Body of pancreas (tissue), 4 donors: ENCODE results near the gene WNK4. TPM values are rescaled to one million over a fixed set of nuclear protein-coding genes. Genes with fewer than 3 reads are reported as not detected.
A peak's percentile ranks its signal among the peaks of the same experiment; 100 is the strongest.

Source experiments
- ATAC-seq: fragments of 150-250 bp; one replicate; pipeline ENCODE4 v1.9.1; 2016
- DNase-seq, 4 donors: peaks; one replicate each; pipeline ENCODE4 v3.0.0-alpha.2; 2019
- H3K27ac ChIP-seq, 4 donors: fragments of 200-600 bp; sonication (generic); 1 replicate in 3 of 4; 2 replicates in 1 of 4; pipeline versions ENCODE4 v1.5.1 to v1.6.1; 2016 to 2019; ENCODE audit warnings: mild to moderate bottlenecking in 1 of 4, mixed read lengths in 1 of 4, moderate library complexity in 1 of 4
- H3K27me3 ChIP-seq, 2 donors: fragments of 200-600 bp; sonication (generic); one replicate each; pipeline ENCODE4 v1.6.0; 2016; ENCODE audit warnings: mild to moderate bottlenecking in 1 of 2
- H3K36me3 ChIP-seq, 2 donors: fragments of 200-600 bp; sonication (generic); replicated peaks in 1 of 2; 2 replicates each; pipeline ENCODE4 v1.5.1; 2016; ENCODE audit warnings: low read depth in 2 of 2; ENCODE audit not compliant: insufficient read depth in 1 of 2
- H3K4me1 ChIP-seq: fragments of 200-600 bp; sonication (generic); one replicate; pipeline ENCODE4 v1.6.0; 2016
- H3K4me3 ChIP-seq, 2 donors: fragments of 200-600 bp; sonication (generic); 1 replicate in 1 of 2; 2 replicates in 1 of 2; pipeline ENCODE4 v1.5.1; 2016 to 2019
- H3K9me3 ChIP-seq, 3 donors: fragments of 200-600 bp; sonication (generic); 1 replicate in 2 of 3; 2 replicates in 1 of 3; pipeline ENCODE4 v1.5.1; 2016
- POLR2A ChIP-seq, 3 donors: fragments of 450-650 bp; IDR thresholded peaks; one replicate each; pipeline ENCODE4 v1.6.1; 2016; ENCODE audit warnings: antibody characterized with exemption in 3 of 3, mild to moderate bottlenecking in 2 of 3
- whole genome bisulfite sequencing, 2 donors: methylation state at CpG; one replicate each; pipeline ENCODE4 v1.1.5; 2017; 5-methylcytosine and 5-hydroxymethylcytosine counted together
- intact Hi-C: fragments of 100-400 bp; cut with DNase I; formaldehyde crosslinking; loops from one replicate; pipeline ENCODE4 v1.15.1; 2023
- total RNA-seq, 2 donors: library from RNA; depleted of rRNA; stranded (reverse); fragments of >200 nt; gene quantifications; one replicate each; pipeline ENCODE4 v1.1.0, GENCODE V29; 2016
- TF ChIP-seq, protein P1 (sequence below), 7 experiments: fragments of 450-650 bp in 4 of 7; fragments of 200-600 bp in 3 of 7; sonication (generic) in 3 of 7; IDR thresholded peaks; one replicate each; pipeline ENCODE4 v1.5.1; 2016 to 2019; ENCODE audit warnings: antibody characterized with exemption in 7 of 7

The WNK4 gene
- total RNA-seq, 2 donors from 2014 or later = 0.26 TPM; not detected in 1

DNA sequence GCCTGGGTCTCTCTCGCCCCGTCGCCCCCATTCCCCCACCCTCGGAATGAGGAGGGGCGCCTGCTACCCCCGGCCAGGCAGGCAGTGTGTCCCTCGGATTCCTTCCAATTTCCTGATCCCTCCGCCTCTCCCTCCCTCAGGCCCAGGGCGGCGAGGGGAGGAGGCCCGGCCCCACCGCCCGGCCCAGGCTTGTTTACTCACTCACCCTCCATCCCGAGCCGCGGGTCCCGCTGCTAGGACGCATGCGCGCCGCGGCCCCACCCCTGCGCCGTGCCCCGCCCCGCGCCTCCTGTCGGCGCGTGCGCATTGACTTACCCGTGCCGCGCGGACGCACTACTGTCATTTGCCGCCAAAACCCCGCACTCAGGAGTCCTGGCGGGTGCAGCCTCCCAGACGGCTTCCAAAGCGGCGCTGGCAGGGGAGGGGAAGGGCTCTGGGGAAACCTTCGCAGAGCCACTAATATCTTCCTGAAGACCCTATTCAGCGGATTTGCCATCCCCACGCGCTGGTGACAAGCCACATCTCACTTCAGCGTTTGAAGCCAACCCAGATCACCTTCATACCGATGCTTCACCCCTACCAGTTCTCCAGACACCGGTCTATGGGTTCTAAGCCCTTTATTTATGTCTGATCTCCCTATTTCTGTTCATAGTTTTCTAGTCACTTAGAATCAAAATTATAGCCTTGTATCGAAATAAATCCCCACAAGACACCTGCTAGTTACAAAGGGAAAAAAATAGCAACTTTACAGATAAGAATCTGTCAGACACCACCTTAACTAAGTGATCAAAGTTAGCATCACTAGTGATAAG is 35.4 kb upstream of the WNK4 start, which contains the start of gene EZH1:
Gene EZH1, minus strand, starts transcription at position 235 of the 812 bp plus-strand sequence. CDS start 16,099 bp downstream, outside the sequence.
- intact Hi-C loops = no loop called here
- WGBS, 2 donors = 6 to 15% methylated on average over 21 to 30 of the region's 50 CpGs
- peak; percentile 96 for ATAC-seq
- peak within 1 kb of the TSS; percentile 28 to 37 for H3K4me3 ChIP-seq
- TF ChIP-seq, protein P1, sequence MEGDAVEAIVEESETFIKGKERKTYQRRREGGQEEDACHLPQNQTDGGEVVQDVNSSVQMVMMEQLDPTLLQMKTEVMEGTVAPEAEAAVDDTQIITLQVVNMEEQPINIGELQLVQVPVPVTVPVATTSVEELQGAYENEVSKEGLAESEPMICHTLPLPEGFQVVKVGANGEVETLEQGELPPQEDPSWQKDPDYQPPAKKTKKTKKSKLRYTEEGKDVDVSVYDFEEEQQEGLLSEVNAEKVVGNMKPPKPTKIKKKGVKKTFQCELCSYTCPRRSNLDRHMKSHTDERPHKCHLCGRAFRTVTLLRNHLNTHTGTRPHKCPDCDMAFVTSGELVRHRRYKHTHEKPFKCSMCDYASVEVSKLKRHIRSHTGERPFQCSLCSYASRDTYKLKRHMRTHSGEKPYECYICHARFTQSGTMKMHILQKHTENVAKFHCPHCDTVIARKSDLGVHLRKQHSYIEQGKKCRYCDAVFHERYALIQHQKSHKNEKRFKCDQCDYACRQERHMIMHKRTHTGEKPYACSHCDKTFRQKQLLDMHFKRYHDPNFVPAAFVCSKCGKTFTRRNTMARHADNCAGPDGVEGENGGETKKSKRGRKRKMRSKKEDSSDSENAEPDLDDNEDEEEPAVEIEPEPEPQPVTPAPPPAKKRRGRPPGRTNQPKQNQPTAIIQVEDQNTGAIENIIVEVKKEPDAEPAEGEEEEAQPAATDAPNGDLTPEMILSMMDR (IDR thresholded peaks at IDR 0.05) = peak in 4 of 7 experiments; percentile 26 to 38 (median 31)
- TF ChIP-seq POLR2A (IDR thresholded peaks at IDR 0.05) = peak; percentile 50 to 85 (median 76)
- no peaks in the 10 kb centered on the region for H3K27me3 ChIP-seq
- peak within 1 kb of the TSS; percentile 80 to 94 (median 88) for H3K27ac ChIP-seq
- peaks cover 28% of the 10 kb centered on the region for H3K4me1 ChIP-seq
- no peaks in the 10 kb centered on the region for H3K36me3 ChIP-seq
- DNase-seq = peak; percentile 89 to 93 (median 92)
- no peaks in the 10 kb centered on the region for H3K9me3 ChIP-seq

DNA sequence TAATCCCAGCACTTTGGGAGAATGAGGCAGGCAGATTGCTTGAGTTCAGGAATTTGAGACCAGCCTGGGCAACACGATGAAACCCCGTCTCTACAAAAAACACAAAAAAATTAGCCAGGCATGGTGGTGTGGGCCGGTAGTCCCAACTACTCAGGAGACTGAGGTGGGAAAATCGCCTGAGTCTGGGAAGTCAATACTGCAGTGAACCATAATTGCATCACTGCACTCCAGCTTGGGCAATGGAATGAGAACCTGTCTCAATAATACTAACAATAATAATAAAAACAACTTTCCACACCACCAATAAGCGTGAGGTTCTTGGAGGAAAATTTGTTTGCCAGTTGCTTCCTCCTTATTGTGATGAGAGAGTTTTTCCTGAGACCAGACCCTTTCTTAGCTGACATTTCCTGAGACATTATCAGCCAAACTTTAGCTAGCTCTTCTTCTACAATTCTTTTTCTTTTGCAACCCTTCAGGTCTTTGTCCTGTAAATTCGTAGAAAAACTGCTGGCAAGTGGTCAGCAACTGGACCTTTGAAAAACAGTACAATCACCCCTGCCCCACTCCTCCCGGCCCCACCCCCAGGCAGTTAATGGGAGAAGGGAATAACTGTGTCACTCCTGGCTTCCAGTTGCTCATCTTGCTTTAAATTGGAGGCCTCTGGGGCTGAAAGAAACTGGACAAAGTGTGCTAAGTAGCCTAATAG is 32.1 kb upstream of the WNK4 start:
- H3K36me3 ChIP-seq = no peaks in the 10 kb centered on the region
- no peak for DNase-seq
- ATAC-seq = no peak
- TF ChIP-seq, protein P1 (IDR thresholded peaks at IDR 0.05) = no peak
- no peak for TF ChIP-seq POLR2A (IDR thresholded peaks at IDR 0.05)
- intact Hi-C loops = no loop called here
- 40 to 46% methylated on average over 7 of the region's 7 CpGs for WGBS, 2 donors
- H3K27ac ChIP-seq = no peak overlapping the region
- H3K27me3 ChIP-seq = no peaks in the 10 kb centered on the region
- no peaks in the 10 kb centered on the region for H3K9me3 ChIP-seq
- no peak overlapping the region for H3K4me3 ChIP-seq
- H3K4me1 ChIP-seq = peaks cover 16% of the 10 kb centered on the region

DNA sequence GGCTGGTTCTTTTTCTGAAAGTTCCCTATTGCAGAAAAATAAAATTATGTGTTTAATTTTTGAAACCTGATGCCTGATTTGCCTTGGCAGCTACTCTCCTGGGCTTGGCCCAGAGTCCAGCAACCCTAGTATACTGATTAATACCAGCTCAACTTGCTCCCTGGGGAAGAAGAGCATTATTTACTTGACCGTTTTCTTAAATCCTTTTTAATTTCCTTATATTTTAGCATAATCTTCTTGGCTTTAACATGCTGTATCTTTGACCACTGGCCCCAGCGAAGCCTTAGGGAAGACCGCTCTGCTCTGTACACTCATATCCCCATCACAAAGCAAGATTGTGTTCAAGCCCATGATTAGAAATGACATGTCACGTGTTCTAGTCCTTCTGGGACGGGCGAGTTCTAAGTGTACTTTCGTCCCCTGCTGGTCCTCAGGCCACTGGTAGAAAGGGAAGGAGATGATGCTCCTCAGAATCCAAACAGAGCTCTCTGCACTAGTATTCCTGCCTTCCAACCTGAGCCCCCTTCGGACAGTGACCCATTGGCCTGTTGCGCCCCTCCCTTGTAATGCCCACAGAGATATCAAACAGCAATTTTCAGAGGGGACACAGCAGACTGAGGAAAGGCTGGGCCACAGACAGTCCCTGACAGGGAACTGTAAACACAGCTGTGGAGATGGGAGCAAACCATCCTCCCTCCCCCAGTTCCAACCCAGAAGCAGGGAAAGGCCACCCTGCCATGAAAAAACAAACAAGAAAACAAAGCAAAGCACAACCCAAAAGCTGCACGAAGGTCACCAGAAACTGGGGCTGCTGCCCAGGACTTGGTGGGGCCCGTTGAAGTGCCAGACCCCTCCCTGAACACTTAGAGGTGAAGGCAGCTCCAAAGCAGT is 31.3 kb upstream of the WNK4 start:
- Histone ChIP-seq H3K4me1 (peaks cover 9% of the 10 kb centered on the region), H3K4me3 (no peak overlapping the region), H3K27me3 (no peaks in the 10 kb centered on the region), H3K9me3 (no peaks in the 10 kb centered on the region), H3K36me3 (no peaks in the 10 kb centered on the region), H3K27ac (no peak overlapping the region)
- DNase-seq (no peak), ATAC-seq (no peak)
- WGBS, 2 donors = 66 to 69% methylated on average over 11 of the region's 11 CpGs
- intact Hi-C loops = no loop called here
- TF ChIP-seq POLR2A (IDR thresholded peaks at IDR 0.05) = no peak
- TF ChIP-seq, protein P1 (IDR thresholded peaks at IDR 0.05) = no peak

DNA sequence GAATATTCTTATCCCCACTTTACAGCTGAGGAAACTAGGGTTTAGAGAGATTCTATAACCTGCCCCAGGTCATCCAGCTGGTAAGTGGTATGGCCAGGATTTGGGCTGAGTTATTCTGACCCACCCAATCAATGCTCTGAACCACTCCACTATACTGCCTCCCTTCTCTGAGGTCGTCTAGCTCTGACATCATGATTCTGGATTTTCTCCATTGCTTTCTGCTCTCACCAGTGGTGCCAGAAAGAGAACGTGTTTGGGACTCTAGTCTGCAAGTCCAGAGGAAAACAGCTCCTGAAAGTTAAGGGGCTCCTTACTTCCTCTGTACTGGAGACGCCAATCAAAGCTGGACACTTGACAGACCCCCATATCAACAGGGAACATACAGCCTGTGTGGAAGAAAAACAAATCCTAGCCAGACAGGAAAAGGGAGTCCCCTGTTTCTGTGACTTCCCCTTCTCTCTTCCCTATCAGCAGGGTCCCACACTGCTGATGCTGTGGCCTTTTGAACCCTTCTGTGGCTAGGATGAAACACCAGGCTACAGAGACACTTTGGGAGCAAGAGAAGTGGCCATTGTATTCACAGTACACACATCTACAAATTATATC is 29.6 kb upstream of the WNK4 start:
- ATAC-seq = no peak
- H3K4me1 ChIP-seq = no peaks in the 10 kb centered on the region
- DNase-seq = no peak
- 22 to 25% methylated on average over 1 to 3 of the region's 3 CpGs for WGBS, 2 donors
- H3K9me3 ChIP-seq = no peaks in the 10 kb centered on the region
- H3K4me3 ChIP-seq = no peak overlapping the region
- H3K27me3 ChIP-seq = no peaks in the 10 kb centered on the region
- H3K36me3 ChIP-seq = no peaks in the 10 kb centered on the region
- intact Hi-C loops = no loop called here
- H3K27ac ChIP-seq = no peak overlapping the region
- TF ChIP-seq POLR2A (IDR thresholded peaks at IDR 0.05) = no peak
- TF ChIP-seq, protein P1 (IDR thresholded peaks at IDR 0.05) = no peak
